Activated T-helper 9 cell treated with anti-CD3 and anti-CD28 coated beads, Interleukin-2, amount 50 U/mL, for 16 hours (primary cell): Measurements from ENCODE around the gene IQGAP1.
"Not testable (repeated sequence)": the region's sequence is repeated elsewhere in the genome, so short reads cannot be mapped to it uniquely, and the experiment has no call there.

Experiments
- DNase-seq: peaks from one replicate; pipeline ENCODE4 v3.0.0-alpha.2; 2020; ENCODE audit warnings: low read depth

The IQGAP1 gene

DNA sequence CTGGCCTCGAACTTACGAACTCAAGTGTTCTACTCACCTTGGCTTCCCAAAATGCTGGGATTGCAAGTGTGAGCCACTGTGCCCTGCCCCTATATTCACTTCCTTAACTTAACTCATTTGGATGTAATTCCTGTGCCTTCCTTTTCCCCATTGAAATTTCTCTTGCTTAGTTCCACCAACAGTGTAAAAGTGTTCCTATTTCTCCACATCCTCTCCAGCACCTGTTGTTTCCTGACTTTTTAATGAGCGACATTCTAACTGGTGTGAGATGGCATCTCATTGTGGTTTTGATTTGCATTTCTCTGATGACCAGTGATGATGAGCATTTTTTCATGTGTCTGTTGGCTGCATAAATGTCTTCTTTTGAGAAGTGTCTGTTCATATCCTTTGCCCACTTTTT is 21.5 kb downstream of the IQGAP1 start:
- not testable (repeated sequence) for DNase-seq

DNA sequence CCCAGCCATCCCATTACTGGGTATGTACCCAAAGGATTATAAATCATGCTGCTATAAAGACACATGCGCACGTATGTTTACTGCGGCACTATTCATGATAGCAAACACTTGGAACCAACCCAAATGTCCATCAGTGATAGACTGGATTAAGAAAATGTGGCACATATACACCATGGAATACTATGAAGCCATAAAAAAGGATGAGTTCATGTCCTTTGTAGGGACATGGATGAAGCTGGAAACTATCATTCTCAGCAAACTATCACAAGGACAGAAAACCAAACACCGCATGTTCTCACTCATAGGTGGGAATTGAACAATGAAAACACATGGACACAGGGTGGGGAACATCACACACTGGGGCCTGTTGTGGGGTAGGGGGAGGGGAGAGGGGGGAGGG is 22.3 kb downstream of the IQGAP1 start:
- not testable (repeated sequence) for DNase-seq

DNA sequence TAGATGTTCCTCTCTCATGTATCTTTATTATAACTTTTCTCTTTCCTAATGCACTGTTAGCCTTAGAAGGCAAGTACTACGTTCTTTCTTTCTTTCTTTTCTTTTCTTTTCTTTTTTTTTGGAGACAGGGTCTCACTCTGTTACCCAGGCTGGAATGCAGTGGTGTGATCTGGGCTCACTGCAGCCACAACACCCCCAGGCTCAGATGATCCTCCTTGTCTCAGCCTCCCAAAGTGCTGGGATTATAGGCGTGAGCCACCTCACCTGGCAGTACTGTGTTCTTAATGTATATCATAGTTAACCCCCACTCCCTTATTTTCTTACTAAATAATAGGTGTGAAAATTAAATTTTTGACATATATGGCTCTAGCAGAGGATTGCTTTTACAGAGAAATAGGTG is 23.1 kb downstream of the IQGAP1 start:
- no peak for DNase-seq

- no peak for DNase-seq
Observed at GRCh38 chr15:90412356-90413194, 24.5 kb downstream of the IQGAP1 start.

GRCh38 chr15:90413411-90414379 is 25.7 kb downstream of the IQGAP1 start:
- DNase-seq: no peak

DNA sequence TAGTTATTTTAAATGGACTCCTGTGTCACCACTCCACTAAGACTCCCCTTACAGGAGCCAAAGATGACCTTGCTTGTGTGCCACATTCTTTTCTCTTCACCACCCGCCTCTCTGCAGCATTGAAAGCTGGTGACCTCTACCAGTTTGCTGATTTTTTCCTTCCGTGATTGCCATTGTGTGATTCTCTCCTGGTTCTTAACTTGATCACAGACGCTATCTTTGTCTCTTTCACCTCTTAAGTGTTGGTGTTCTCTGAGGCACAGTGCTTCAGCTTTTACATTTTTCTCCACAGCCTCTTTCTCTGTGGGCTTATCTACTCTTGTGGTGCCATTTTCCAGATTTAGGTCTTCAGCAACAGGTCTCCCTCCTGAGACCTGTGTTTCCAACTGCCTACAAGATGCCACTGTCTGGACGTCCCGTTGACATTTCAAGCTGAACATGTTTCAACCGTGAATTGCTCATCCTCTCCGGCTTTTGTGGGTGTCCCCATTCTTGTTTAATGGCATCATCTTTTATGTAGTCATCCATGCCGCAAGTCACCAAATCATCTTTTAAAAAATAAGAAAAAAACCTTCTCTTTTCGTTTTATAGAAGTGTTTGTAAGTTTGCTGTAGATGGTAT is 26.5 kb downstream of the IQGAP1 start:
- DNase-seq: no peak

GRCh38 chr15:90416052-90416451 is 28.0 kb downstream of the IQGAP1 start:
- DNase-seq: not testable (repeated sequence)

- no peak for DNase-seq
Observed at GRCh38 chr15:90418627-90419026, 30.6 kb downstream of the IQGAP1 start.

DNA sequence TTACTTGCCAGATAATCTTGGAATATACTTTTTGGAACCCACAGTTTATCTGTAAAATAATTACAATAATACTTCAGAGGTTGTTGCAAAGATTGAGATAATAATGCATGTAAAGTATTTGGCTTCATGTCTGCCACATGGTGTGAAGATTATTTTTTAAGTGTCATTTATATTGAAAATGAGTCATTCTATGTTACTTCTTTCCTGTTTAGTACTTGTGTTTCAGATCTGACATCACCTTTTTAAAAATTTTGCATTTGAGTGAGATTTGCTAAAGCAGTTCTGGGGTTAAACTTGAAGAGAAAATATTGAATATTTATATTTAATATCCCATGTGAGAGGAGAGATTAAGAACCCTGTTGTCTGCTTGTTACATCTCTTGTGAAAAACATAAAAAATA is 31.2 kb downstream of the IQGAP1 start:
- no peak for DNase-seq

- DNase-seq: no peak
Observed at GRCh38 chr15:90419738-90420406, 31.8 kb downstream of the IQGAP1 start.

- no peak for DNase-seq
Observed at GRCh38 chr15:90420451-90420850, 32.4 kb downstream of the IQGAP1 start.

DNA sequence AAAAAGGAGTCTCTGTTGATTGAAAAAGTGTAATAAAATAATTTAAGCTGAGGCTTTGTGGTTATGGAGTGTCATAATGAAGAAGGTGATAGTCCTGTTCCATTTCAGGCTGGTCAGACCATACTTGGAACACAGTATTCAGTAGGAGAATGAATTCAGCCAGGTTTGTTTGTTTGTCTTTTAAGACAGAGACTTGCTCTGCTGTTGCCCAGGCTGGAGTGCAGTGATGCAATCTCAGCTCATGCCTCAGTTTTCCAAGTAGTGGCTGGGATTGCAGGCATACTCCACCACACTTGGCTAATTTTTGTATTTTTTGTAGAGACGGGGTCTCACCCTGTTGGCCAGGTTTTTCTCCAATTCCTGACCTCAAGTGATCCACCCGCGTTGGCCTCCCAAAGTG is 33.5 kb downstream of the IQGAP1 start:
- DNase-seq: no peak

DNA sequence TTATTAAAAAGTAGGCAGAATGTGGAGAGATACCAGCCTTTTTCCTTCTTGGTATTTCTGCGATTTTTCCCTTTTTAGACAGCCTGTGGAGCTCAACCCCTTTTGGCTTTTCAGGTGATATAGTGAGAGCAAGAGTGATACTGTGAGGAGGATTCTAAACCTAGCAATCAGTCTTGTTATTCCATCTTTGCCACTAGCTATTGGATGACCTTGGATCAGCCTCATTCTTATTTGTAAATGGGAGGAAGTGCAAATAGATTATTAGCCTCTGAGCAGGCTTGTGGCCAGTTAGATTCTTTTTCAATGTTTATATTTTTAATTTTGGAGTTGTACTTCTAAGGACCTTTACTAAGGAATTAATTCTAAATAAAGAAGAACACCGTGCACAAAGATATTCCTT is 34.0 kb downstream of the IQGAP1 start:
- DNase-seq: no peak

GRCh38 chr15:90422936-90423335 is 34.9 kb downstream of the IQGAP1 start:
- no peak for DNase-seq

GRCh38 chr15:90423801-90424319 is 35.8 kb downstream of the IQGAP1 start:
- DNase-seq: no peak

- no peak for DNase-seq
Observed at GRCh38 chr15:90425726-90426346, 37.8 kb downstream of the IQGAP1 start.

GRCh38 chr15:90427185-90427584 is 39.1 kb downstream of the IQGAP1 start:
- DNase-seq: no peak

- no peak for DNase-seq
Observed at GRCh38 chr15:90432253-90432652, 44.2 kb downstream of the IQGAP1 start.

DNA sequence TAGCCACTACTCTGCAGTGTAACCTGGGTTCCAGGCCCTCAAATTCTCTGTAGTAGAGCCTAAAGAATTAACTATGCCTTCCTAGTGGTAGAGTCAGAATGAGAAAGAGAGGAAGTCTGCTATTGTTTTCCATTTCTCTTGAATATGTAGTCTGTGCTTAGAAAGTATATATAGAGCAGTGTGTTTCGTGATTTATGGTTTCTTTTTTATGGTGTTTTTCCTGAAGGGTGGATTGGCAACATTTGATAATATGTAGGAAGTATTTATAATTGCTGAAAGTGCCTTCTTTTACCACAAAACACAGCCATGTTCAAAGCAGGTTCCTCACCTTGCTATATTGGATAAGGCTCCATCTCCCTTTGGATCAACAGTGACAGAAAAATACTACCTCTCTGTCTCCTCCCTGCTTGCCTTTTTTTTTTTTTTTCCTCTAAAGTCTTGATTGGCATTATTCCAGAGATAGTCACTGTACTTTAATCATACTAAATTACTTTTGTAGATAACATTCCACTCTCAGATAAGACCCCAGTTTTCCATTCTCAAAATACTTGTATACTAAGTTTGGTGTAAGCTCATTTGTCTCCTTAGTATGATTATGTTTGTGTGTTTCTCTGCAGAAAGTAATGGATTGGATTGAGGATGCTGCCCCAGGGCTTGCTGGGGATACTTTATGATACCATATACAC is 47.8 kb downstream of the IQGAP1 start:
- DNase-seq: no peak

- DNase-seq: no peak
Observed at GRCh38 chr15:90436952-90437351, 48.9 kb downstream of the IQGAP1 start.

DNA sequence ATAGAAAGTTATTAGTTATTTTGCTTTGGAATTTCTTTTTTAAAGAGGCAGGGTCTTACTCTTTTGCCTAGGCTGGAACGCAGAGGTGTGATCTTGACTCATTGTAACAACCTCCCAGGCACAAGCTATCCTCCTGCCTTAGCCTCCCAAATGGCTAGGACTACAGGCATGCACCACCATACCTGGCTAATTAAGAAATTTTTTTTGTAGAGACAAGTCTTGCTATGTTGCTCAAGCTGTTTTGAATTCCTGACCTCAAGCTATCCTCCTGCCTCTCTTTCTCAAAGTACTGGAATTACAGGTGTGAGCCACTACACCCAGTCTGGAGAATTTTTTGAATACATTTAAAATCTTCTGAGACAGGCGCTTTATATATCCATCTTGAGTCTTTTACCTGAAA is 49.5 kb downstream of the IQGAP1 start:
- DNase-seq: no peak
